AG09309 (cell line): ENCODE data around the gene TMEM183A.
A peak's percentile ranks its signal among the peaks of the same experiment; 100 is the strongest.

Experiments used
- DNase-seq: peaks from one replicate; pipeline ENCODE4 v3.0.0-alpha.2; 2010; ENCODE audit warnings: low read depth
- H3K4me3 ChIP-seq: 2 replicates; pipeline ENCODE4 v1.5.1; 2011; ENCODE audit warnings: mild to moderate bottlenecking, low read depth, low read length, moderate library complexity; ENCODE audit not compliant: control insufficient read depth
- CTCF ChIP-seq: IDR thresholded peaks from 2 replicates; pipeline ENCODE4 v1.5.1; 2011; ENCODE audit warnings: mild to moderate bottlenecking, low read depth, low read length, inconsistent platforms; ENCODE audit not compliant: insufficient read depth, control insufficient read depth; ENCODE audit errors: missing control alignments

TMEM183A gene

GRCh38 chr1:202987255-202987654 lies 19.9 kb upstream of the TMEM183A start:
- no peak for DNase-seq
- no peak for TF ChIP-seq CTCF
- no peak overlapping the region for H3K4me3 ChIP-seq

- H3K4me3 ChIP-seq = no peak overlapping the region
- TF ChIP-seq CTCF = no peak
Measured at GRCh38 chr1:202987922-202988583, 19.1 kb upstream of the TMEM183A start.

GRCh38 chr1:202989879-202990278 lies 17.3 kb upstream of the TMEM183A start:
- DNase-seq = no peak
- no peak for TF ChIP-seq CTCF
- no peak overlapping the region for H3K4me3 ChIP-seq

More at GRCh38 chr1:202987922-202988583, 19.1 kb upstream of the TMEM183A start:
- no peak for DNase-seq

DNA sequence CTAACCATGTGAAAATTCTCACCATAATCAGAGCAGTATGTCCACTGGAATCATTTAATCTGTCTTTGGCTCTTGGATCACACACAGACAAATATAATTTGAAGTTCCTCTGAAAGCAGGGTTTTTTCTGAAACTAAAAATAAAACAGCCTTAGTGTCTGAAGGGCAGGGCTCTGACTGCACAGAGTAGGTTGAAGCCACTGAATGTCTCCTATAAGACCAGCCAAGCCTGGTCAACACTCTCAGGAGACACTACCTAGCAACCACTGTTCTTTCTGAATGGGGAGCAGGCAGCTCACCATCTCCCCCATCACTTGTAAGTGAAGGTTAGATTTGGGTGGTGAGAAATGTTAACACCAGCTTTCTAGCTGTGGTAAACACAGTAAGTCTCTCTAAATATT lies 16.1 kb upstream of the TMEM183A start:
- no peak for TF ChIP-seq CTCF
- DNase-seq = no peak
- no peak overlapping the region for H3K4me3 ChIP-seq

DNA sequence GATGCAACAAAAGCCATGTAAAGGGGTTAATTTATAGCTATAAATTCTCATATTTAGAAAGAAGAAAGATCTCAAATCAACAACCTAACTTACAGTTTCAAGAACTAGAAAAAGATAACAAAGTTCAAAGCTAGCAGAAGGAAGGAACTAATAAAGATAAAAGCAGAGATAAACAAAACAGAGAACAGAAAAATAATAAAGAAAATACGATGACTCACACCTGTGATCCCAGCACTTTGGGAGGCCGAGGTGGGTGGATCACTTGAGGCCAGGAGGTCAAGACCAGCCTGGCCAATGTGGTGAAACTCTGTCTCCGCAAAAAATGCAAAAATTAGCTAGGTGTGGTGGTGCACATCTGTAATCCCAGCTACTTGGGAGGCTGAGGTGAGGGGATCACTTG lies 12.4 kb upstream of the TMEM183A start:
- no peak for TF ChIP-seq CTCF
- no peak overlapping the region for H3K4me3 ChIP-seq
- DNase-seq = no peak

DNA sequence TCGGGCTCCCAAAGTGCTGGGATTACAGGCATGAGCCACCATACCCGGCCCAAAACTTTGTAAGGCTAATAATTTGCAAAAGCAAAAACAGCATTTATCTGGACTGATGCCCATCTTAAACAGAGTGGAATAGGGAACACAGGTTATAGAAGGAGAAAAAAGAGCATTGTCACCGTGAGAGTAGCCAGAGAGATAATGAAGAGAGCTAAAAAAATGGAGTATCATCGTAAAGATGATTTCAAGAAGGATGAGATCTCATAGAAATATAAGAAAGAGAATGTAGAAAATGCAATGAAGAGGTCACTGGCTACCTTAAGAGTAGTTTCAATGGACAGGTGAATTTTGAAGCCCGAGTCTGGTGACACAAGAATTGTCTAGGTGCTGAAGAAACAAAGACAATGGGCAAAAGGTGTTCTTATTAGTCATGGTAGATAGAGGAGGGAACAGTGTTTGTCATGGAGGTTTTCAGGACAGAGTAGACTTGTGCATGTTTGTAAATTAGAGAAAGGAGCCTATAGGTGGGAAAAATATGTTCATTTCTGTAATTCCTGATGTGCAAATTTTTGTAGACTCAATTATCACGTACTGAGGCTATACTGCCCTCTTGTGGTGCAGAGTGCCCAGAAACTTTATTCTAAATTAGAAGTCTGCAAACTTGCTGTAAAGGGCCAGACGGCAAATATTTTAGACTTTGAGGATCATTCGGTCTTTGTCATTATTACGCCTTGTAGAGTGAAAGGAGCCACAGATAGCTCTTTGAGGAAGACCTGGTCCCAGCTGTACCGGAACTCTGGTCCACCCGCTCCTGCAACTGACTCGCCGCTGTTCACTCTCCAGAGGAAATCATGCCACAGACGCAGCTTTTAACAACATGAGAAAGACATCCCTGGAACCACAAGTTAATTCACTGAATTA lies 8.1 kb upstream of the TMEM183A start:
- no peak overlapping the region for H3K4me3 ChIP-seq
- TF ChIP-seq CTCF = peak; percentile 75
- no peak for DNase-seq
